ENCODE measurements around the gene RGS11. TPM values are rescaled to one million over a fixed set of nuclear protein-coding genes. Genes with fewer than 3 reads are reported as not detected.

The RGS11 gene
- total RNA-seq, 1 experiment from 2014 or later, result 2.9 TPM

DNA sequence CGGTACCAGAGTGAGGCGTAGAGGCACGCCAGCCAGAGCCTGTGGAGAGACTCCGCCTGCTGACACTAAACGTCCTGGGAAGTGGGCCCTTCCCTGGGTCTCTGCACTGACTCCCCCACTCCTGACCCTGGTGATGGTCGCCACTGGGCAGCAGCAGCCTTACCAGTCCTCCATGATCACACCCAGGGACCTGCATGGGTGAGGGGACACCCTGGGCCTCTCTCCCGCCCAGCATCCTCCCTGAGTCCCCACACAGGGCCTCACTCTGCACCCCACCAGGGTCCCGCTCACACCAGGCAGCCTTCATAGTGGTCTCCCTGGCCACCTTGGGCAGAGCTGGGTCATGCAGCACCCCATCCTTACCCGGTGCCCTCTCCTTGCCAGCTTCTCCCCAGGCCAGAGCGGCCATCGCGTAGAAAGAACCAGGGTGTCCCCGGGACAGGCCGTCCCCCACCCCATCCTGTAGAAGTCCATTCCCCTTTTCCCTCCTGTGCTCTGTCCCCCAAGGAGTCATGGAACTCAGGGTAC, 10.7 kb downstream of the RGS11 start:
- H3K56ac ChIP-seq (ENCODE audit: insufficient read length, low read depth, low read length), result no peak overlapping the region
- no peaks in the 10 kb centered on the region for H4K20me1 ChIP-seq (ENCODE audit: control insufficient read depth, insufficient read depth, insufficient read length)
- Mint-ChIP-seq H3K4me1 (peaks cover 0 to 6% of the 10 kb centered on the region in 2 experiments; a peak in 1 of 4 replicates), H3K27ac (no peak overlapping the region), H3K4me3 (no peak overlapping the region), H3K36me3 (ENCODE audit: insufficient read depth in 1 of 3, low read depth in 3 of 3) (peaks cover 8 to 36% (median 17%) of the 10 kb centered on the region in 3 experiments; a peak in 6 of 7 replicates), H3K27me3 (ENCODE audit: low read depth) (no peaks in the 10 kb centered on the region), H3K9me3 (no peaks in the 10 kb centered on the region)
- H2BK15ac ChIP-seq (ENCODE audit: low read depth, low read length), result no peak overlapping the region
- no peak overlapping the region for H2AFZ ChIP-seq (ENCODE audit: low read length)
- no peak overlapping the region for H4K91ac ChIP-seq (ENCODE audit: insufficient read length, low read depth, low read length)
- H3K18ac ChIP-seq (ENCODE audit: insufficient read length, low read depth, low read length), result no peak overlapping the region
- H3K4ac ChIP-seq (ENCODE audit: low read depth, low read length), result no peak overlapping the region
- DNase-seq, result no peak
- H2BK20ac ChIP-seq (ENCODE audit: low read depth, low read length, poor library complexity, severe bottlenecking), result no peak overlapping the region
- H3K27ac ChIP-seq (ENCODE audit: insufficient read length, low read depth, low read length), result no peak overlapping the region
- no peak overlapping the region for H2AK5ac ChIP-seq (ENCODE audit: insufficient read length, low read length)
- no peak overlapping the region for H2BK120ac ChIP-seq (ENCODE audit: low read depth, low read length, poor library complexity, severe bottlenecking)
- no peak overlapping the region for H3T11ph ChIP-seq (ENCODE audit: low read length)
- no peak overlapping the region for H2BK12ac ChIP-seq (ENCODE audit: insufficient read length, low read depth, low read length)
- no peak overlapping the region for H3K9ac ChIP-seq (ENCODE audit: extremely low read depth, insufficient read length, low read length)
- no peak overlapping the region for H3K4me2 ChIP-seq (ENCODE audit: insufficient read depth, insufficient read length, low read length)
- H4K5ac ChIP-seq (ENCODE audit: insufficient read length, low read depth, low read length), result no peak overlapping the region
- no peaks in the 10 kb centered on the region for H3K23me2 ChIP-seq (ENCODE audit: insufficient read length, low read depth, low read length, poor library complexity, severe bottlenecking)
- no peaks in the 10 kb centered on the region for H3K9me3 ChIP-seq (ENCODE audit: control insufficient read depth, low read depth, low read length)
- H2BK5ac ChIP-seq (ENCODE audit: insufficient read length, low read length), result no peak overlapping the region
- no peak overlapping the region for H4K8ac ChIP-seq (replicated peaks; ENCODE audit: insufficient read length, low read depth, low read length)
- H3K79me1 ChIP-seq (ENCODE audit: insufficient read depth, low read depth, low read length, poor library complexity, severe bottlenecking), result no peaks in the 10 kb centered on the region
- no peak overlapping the region for H3K23ac ChIP-seq (ENCODE audit: insufficient read length, low read depth, low read length)
- no peaks in the 10 kb centered on the region for H3K79me2 ChIP-seq (ENCODE audit: insufficient read depth, low read length)
- no peak overlapping the region for H3K14ac ChIP-seq (ENCODE audit: insufficient read depth, low read length)
- no peaks in the 10 kb centered on the region for H3K27me3 ChIP-seq (ENCODE audit: insufficient read depth, low read length)
- TF ChIP-seq, protein P1, sequence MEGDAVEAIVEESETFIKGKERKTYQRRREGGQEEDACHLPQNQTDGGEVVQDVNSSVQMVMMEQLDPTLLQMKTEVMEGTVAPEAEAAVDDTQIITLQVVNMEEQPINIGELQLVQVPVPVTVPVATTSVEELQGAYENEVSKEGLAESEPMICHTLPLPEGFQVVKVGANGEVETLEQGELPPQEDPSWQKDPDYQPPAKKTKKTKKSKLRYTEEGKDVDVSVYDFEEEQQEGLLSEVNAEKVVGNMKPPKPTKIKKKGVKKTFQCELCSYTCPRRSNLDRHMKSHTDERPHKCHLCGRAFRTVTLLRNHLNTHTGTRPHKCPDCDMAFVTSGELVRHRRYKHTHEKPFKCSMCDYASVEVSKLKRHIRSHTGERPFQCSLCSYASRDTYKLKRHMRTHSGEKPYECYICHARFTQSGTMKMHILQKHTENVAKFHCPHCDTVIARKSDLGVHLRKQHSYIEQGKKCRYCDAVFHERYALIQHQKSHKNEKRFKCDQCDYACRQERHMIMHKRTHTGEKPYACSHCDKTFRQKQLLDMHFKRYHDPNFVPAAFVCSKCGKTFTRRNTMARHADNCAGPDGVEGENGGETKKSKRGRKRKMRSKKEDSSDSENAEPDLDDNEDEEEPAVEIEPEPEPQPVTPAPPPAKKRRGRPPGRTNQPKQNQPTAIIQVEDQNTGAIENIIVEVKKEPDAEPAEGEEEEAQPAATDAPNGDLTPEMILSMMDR (conservative IDR thresholded peaks at IDR 0.05), result no peak
- no CpG with 5 or more reads among the region's 14 CpGs for WGBS (ENCODE audit: extremely low coverage, insufficient read length, low lambda C conversion rate)
- no peaks in the 10 kb centered on the region for H3K4me1 ChIP-seq (ENCODE audit: insufficient read depth, low read length)
